ENCODE data around the gene JAM2.

JAM2 gene

DNA sequence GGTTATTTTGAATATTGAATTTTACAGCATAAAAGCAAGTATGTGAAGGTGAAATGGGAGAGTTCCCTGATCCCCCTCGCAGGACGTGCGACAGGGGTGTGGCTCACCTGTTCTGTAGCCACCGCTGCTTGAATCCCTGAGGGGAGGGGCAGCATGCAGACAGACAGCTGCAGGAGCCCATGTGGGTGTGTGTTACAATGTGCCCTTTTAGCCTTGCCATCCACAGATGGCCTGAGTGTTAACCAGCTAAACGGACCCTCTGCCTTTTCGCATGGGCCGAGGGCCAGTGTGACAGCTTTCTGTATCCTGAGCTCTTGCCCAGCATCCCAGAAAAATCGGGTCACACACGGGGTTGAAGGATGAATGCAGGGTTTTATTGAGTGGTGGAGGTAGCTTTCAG lies 43.3 kb downstream of the JAM2 start:
- TF ChIP-seq, protein P1, sequence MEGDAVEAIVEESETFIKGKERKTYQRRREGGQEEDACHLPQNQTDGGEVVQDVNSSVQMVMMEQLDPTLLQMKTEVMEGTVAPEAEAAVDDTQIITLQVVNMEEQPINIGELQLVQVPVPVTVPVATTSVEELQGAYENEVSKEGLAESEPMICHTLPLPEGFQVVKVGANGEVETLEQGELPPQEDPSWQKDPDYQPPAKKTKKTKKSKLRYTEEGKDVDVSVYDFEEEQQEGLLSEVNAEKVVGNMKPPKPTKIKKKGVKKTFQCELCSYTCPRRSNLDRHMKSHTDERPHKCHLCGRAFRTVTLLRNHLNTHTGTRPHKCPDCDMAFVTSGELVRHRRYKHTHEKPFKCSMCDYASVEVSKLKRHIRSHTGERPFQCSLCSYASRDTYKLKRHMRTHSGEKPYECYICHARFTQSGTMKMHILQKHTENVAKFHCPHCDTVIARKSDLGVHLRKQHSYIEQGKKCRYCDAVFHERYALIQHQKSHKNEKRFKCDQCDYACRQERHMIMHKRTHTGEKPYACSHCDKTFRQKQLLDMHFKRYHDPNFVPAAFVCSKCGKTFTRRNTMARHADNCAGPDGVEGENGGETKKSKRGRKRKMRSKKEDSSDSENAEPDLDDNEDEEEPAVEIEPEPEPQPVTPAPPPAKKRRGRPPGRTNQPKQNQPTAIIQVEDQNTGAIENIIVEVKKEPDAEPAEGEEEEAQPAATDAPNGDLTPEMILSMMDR (IDR thresholded peaks at IDR 0.05), result no peak

DNA sequence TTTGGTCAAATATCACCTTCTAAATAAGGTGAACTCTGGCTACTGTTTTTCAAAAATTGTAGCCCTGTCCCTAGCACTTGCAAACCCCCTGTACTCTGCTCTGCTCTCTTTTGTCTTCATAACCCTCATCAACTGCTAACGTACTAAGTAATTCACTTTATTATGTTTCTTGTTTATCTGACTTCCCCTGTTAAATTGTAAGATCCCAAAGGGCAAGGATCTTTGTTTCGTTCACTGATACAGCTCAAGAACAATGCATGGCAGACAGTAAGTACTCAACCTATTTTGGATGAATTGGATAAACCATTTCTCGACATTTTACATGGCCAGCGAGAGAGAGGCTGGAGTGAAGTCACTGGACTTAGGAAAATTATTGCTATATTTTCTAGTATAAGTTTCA lies 48.7 kb downstream of the JAM2 start:
- TF ChIP-seq, protein P1 (IDR thresholded peaks at IDR 0.05), result no peak

DNA sequence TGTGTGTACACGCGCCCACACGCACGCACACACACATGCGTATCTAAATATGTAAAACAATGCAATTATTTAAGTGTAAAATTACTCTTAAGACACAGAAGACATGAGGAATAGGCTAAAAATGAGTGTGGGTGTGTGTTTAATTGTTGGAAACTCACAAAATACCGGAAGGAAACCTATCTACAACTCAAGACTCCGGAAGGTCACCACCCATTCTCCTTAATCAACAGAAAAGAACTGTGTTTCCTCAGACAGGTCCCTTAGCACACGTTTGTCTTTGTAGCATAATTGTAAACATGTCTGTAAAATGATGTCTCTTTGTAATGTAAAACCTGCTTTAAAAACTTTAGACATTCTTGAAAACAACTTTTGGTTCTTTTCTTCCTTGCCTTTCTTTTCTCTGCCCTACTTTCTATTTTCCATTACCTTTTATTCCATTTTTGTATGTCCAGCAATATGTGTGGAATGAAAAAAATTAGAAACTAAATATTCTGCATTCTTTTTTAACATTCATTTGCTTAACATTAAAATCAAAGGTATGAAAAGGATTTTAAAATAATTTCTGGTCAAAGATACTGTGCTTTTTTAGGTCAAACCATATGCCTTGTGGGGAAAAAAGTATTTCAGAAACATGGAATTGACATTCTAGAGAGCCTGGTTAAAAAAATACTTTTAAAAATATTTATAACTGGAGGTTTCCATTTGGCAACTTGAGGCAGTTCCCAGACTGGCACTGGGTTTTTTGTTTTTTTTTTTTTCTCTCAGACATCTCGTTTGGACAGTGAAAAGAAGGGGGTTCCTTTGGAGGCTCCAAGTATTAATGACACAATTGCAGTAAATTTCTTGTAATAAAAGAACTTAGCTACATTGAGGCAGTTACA lies 49.5 kb downstream of the JAM2 start:
- TF ChIP-seq, protein P1 (IDR thresholded peaks at IDR 0.05), result no peak

DNA sequence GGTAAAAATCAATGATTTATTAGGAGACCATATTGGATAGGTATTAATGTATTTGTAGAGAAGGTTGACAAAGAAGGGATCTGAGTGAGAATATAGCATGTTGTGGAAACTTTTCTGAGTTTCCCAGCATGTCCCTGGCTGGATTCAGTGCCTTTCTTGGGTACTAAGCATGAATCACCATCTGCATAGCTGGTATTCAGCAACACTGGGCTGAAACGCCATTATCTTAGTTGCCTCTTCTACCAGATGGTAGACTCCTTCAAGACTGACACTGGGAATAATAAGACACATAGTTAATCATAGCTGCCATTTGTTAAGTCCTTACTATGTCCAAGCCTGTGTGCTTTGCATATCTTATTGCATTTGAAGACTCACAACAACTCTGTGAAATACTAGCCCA lies 50.2 kb downstream of the JAM2 start:
- TF ChIP-seq, protein P1 (IDR thresholded peaks at IDR 0.05), result no peak

DNA sequence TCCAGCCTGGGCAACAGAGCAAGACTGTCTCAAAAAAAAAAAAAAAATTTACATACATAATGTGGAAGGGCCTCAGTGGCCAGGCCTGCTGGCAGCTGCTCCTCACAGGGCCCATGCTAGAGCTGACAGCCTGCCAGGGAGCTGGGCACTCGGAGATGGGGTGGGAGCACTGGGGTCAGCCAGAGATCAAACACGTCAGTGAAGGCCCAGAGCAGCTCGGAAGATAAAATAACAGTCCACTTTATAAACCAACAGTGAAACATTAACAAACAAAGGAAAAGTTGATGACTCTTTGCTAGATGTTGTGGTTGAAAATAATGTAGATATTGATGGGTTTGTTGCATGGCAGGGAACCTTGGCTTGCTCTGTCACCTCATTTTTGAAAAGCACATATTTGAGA lies 52.9 kb downstream of the JAM2 start:
- TF ChIP-seq, protein P1 (IDR thresholded peaks at IDR 0.05), result no peak

DNA sequence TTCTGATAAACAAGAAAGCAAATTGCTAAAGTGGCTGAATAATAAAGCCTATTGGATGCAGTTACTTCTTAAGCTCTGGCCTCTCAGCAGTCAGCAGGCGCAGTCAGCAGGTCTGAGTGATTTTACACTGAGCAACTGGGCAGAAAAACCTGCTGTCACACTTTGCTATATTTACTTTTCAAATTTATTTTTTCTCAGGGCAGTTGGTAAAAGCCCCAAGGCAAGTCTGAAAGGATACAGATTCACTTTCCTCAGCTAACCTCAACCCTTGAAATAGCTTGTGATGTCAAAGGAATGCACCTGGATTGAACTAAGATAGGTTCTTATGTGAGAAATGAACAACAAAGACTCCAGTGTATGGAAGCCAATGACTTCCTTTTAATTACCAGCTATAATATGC lies 61.7 kb downstream of the JAM2 start:
- TF ChIP-seq, protein P1 (IDR thresholded peaks at IDR 0.05), result no peak

DNA sequence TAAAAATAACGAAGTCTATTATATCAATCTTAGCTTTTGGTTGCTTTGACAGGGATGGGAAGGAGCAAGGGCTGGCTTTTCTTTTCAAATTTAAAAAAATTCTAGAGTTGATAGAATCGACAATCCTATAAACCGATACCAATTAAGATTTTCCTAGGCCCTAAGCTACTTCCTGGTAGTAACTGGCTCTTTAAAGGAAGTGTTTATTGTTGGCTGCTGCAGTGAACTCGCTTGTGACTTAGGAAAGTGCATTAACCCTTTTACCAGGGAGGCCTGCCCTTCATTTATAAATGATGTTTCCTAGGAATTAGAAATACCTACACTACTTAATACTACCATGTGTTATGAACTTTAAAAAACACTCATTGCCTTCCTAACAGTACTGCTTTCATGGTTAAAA lies 62.5 kb downstream of the JAM2 start:
- TF ChIP-seq, protein P1 (IDR thresholded peaks at IDR 0.05), result no peak

Data from LNCAP (cell line).